ENCODE data around the gene CIDEB.

DNA sequence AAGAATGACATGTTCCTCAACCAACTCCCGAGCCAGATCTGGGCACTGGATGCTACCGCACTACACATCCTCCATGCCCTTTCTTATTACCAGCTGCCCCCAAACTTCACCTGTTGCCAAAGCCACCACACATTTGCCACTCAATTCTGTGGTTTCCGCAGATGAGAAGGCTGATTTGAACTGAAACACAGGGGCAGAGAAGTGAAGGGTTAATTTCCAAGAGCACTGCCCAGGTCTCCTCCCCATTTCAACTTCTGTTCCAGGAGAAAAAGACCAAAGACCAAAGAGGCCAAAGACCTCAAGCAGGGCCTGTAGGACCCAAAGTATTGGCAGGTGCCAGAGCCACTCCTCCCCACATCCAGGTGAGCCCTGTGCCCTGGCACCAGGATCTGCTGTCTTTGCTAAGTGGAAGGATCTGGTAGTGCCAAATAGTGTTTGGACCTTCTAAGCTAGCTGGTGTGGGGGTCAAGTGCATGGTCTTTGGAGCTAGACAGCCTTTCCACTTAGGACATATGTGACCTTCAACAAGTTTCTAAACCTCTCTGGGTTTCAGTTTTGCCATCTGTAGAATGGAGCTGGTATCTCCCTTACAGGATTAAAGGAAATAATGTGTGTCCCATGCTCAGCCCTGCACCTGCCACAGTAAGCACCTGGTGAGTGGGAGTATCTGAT is 16.2 kb downstream of the CIDEB start:
- TF ChIP-seq, protein P1, sequence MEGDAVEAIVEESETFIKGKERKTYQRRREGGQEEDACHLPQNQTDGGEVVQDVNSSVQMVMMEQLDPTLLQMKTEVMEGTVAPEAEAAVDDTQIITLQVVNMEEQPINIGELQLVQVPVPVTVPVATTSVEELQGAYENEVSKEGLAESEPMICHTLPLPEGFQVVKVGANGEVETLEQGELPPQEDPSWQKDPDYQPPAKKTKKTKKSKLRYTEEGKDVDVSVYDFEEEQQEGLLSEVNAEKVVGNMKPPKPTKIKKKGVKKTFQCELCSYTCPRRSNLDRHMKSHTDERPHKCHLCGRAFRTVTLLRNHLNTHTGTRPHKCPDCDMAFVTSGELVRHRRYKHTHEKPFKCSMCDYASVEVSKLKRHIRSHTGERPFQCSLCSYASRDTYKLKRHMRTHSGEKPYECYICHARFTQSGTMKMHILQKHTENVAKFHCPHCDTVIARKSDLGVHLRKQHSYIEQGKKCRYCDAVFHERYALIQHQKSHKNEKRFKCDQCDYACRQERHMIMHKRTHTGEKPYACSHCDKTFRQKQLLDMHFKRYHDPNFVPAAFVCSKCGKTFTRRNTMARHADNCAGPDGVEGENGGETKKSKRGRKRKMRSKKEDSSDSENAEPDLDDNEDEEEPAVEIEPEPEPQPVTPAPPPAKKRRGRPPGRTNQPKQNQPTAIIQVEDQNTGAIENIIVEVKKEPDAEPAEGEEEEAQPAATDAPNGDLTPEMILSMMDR (IDR thresholded peaks at IDR 0.05) = no peak
- no peak for TF ChIP-seq POLR2A (IDR thresholded peaks at IDR 0.05)
- TF ChIP-seq POLR2AphosphoS5 (IDR thresholded peaks at IDR 0.05) = no peak
- TF ChIP-seq EP300 (IDR thresholded peaks at IDR 0.05; ENCODE audit: low read depth) = no peak
